IPS DF 6.9 (cell line): ENCODE results near the gene FASN.

Experiments used
- DNase-seq: peaks from one replicate; pipeline ENCODE4 v3.0.0-alpha.2; 2013; ENCODE audit warnings: low read depth, low spot score
- H3K27ac ChIP-seq: one replicate; pipeline ENCODE4 v1.5.1; 2013; ENCODE audit warnings: low read length, control low read depth
- H3K27me3 ChIP-seq: 2 replicates; pipeline ENCODE4 v1.6.1; 2013; ENCODE audit warnings: mild to moderate bottlenecking, low read length; ENCODE audit not compliant: control insufficient read depth, insufficient read depth
- H3K36me3 ChIP-seq: 2 replicates; pipeline ENCODE4 v1.6.1; 2013; ENCODE audit warnings: low read length; ENCODE audit not compliant: control insufficient read depth, insufficient read depth
- H3K4me1 ChIP-seq: 2 replicates; pipeline ENCODE4 v1.6.1; 2013; ENCODE audit warnings: low read length; ENCODE audit not compliant: control insufficient read depth, insufficient read depth
- H3K4me3 ChIP-seq: 2 replicates; pipeline ENCODE4 v1.5.1; 2013; ENCODE audit warnings: mild to moderate bottlenecking, low read length
- H3K9me3 ChIP-seq: 2 replicates; pipeline ENCODE4 v1.6.1; 2013; ENCODE audit warnings: low read length, inconsistent platforms; ENCODE audit not compliant: control insufficient read depth, insufficient read depth
- WGBS: extraction: QIAGEN DNeasy Blood & Tissue Kit; methylation state at CpG from one replicate; pipeline ENCODE4 v1.1.7; 2013; ENCODE audit warnings: mixed read lengths, missing lambda C conversion rate; ENCODE audit not compliant: insufficient read length, insufficient coverage; 5-methylcytosine and 5-hydroxymethylcytosine counted together

FASN gene

DNA sequence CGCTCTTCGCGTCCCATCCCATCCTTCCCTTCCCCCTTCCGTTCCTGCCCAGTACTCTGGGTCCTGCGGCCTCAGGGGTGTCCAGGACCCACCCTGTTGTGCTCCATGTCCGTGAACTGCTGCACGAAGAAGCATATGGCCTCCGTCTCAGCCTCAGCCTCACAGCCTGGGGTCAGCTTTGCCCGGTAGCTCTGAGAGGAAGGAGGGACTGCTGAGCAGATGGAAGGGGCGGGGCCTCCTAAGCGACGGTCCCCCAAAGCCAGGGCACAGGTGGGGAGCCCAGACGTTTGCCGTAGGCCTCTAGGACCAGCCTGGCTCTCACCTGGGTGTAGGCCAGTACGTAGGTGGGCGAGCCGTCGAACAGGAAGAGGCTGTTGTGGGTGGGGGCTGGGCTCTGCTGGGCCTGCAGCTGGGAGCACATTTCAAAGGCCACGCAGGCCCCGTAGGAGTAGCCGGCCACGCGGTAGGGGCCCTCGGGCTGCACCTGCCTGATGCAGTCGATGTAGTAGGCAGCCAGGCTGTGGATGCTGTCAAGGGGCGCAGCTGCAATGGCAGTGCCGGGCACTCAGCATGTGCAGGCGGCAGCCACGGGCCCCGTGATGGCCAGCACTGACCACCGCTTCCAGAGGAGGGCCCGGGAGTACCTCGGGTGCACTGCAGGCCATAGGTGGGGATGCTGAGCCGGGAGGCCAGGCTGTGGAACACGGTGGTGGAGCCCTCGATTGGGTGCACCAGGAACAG, 17.8 kb downstream of the FASN start:
- Histone ChIP-seq H3K4me1 (peaks cover 1% of the 10 kb centered on the region; the same call in 1 of the 2 replicates), H3K9me3 (no peaks in the 10 kb centered on the region), H3K27me3 (no peaks in the 10 kb centered on the region), H3K36me3 (peaks cover 68% of the 10 kb centered on the region), H3K4me3 (no peak overlapping the region), H3K27ac (no peak overlapping the region)
- no CpG with 5 or more reads among the region's 36 CpGs for WGBS
- DNase-seq: no peak

DNA sequence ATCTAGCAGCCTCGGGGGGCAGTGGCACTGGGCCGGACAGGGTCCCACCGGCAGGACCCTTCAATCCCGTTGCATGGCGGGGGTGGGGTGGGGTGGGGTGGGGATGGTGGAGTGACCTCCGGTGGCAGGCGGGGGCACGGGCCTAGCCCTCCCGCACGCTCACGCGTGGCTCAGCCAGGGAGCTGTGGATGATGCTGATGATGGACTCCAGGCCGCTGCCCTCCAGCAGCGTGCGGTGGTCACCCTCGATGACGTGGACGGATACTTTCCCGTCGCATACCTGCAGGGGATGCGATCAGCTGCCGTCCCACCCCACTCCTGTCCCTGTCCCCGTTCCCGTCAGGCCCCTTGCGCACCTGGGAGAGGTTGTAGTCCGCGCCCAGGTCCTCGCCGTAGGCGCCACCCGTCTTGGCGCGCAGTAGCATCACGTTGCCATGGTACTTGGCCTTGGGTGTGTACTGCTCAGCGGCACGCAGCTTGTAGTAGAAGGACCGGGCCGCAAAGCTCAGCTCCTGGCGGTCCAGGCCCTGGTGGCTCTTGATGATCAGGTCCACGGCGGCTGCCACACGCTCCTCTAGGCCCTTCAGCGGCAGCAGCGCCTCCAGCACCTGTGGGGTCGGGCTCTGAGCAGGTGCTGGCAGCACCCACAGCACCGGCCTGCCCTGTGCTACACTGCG, 18.9 kb downstream of the FASN start:
- peaks cover 1% of the 10 kb centered on the region; the same call in 1 of the 2 replicates for H3K4me1 ChIP-seq
- no CpG with 5 or more reads among the region's 47 CpGs for WGBS

DNA sequence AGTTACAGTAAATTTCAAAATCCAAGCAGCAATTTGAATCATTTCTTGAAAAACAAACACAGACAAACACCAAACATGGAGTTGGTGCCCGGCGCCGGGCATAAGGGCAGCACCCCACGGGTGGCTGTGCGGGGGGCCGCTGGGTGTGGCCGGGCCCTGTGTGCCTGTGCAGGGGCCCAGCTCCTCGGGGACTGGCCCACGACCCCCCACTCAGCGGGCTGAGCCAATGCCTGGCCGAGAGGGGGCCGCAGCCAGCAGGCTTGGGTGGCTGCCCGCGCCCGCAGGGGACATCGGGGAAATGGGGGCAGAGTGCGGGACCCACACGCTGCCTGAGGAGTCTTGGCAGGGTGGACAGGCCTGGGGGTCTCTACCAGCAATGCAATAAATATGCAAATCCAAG, 19.6 kb downstream of the FASN start:
- Histone ChIP-seq H3K36me3 (peaks cover 51% of the 10 kb centered on the region), H3K4me3 (no peak overlapping the region), H3K9me3 (no peaks in the 10 kb centered on the region), H3K4me1 (peaks cover 1% of the 10 kb centered on the region; the same call in 1 of the 2 replicates), H3K27ac (no peak overlapping the region), H3K27me3 (no peaks in the 10 kb centered on the region)
- no CpG with 5 or more reads among the region's 18 CpGs for WGBS
- no peak for DNase-seq

More for the DNA sequence above, 18.9 kb downstream of the FASN start:
- Histone ChIP-seq H3K4me3 (no peak overlapping the region), H3K27me3 (no peaks in the 10 kb centered on the region), H3K9me3 (no peaks in the 10 kb centered on the region), H3K36me3 (peaks cover 58% of the 10 kb centered on the region), H3K27ac (no peak overlapping the region)
- DNase-seq: no peak

DNA sequence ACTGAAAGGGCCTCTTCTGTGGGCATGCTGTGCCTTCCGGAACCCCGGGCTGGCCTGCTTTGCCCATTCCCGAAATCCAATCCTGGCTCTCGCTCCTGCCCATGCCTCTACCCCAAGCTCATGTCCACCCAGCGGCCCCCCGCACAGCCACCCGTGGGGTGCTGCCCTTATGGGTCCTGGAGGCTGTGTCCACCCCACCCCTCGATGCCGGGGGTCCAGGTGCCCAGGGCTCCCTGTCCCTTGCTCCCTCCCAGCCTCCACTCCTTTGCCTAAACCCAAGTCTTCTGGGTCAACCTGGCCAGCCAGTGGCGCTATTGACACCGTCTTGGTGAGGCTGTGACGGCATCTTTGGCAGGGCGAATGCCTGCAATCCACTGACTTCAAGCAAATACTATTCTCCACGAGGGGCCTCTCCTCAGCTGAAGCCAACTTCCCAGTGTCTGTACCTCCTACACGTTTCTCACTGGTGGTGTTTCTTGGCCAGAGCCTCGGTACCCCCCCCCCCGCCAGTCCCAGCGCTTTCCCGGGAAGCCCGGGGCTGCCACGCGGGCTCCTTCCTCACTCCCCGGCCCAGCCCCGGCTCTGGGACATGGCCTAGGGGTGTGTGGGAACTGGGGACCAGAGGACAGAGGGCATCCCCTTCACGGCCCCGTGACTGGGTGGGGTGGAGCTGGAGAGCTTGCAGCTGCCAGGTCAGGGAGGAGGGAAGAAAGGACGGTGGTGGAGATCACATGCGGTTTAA, 20.2 kb downstream of the FASN start:
- Histone ChIP-seq H3K4me1 (peaks cover 1% of the 10 kb centered on the region; the same call in 1 of the 2 replicates), H3K27ac (no peak overlapping the region), H3K36me3 (peaks cover 44% of the 10 kb centered on the region), H3K27me3 (no peaks in the 10 kb centered on the region), H3K9me3 (no peaks in the 10 kb centered on the region), H3K4me3 (no peak overlapping the region)
- no CpG with 5 or more reads among the region's 28 CpGs for WGBS
- no peak for DNase-seq

DNA sequence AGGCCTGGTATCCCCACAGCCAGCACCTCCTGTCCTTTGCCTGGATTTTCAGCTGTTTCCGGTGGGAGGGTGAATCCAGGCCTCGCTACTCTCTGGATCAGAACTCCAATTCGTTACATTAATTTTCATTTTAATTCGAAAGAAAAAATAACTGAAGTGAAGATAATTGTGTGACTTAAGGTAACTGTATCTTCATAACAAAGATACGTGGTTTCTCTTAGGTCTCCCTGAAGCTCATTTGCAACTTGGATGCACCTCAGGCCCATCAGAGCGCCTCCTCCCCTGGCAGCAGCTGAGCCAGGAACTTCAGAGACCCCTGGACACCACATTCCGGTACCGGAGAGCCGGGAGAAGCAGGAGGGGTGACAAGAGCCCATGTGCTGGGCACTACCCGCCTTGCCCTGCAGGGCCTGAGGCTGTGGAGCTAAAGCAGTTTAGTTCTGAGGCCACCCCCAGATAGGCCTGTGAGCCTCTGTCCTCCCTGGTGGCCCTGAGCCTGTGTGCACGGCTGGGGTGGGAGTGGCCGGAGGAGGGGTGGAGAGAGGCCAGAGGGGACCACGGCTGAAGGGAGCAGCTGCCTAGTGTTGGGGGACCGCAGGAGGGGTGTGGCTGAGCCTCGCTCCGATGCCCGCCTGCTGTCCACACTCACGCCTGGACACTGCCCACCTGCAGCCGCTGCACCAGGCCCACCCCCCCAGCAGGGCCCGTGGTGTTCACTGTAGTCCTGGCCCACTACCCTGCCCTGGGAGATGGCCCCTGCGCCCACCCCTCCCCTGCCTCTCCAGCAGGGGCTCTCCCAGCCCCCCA, 21.0 kb downstream of the FASN start:
- peaks cover 36% of the 10 kb centered on the region for H3K36me3 ChIP-seq
- H3K27me3 ChIP-seq: no peaks in the 10 kb centered on the region
- H3K4me1 ChIP-seq: peaks cover 1% of the 10 kb centered on the region; the same call in 1 of the 2 replicates
- no peaks in the 10 kb centered on the region for H3K9me3 ChIP-seq
- H3K4me3 ChIP-seq: no peak overlapping the region
- WGBS: no CpG with 5 or more reads among the region's 21 CpGs
- DNase-seq: no peak
- H3K27ac ChIP-seq: no peak overlapping the region

DNA sequence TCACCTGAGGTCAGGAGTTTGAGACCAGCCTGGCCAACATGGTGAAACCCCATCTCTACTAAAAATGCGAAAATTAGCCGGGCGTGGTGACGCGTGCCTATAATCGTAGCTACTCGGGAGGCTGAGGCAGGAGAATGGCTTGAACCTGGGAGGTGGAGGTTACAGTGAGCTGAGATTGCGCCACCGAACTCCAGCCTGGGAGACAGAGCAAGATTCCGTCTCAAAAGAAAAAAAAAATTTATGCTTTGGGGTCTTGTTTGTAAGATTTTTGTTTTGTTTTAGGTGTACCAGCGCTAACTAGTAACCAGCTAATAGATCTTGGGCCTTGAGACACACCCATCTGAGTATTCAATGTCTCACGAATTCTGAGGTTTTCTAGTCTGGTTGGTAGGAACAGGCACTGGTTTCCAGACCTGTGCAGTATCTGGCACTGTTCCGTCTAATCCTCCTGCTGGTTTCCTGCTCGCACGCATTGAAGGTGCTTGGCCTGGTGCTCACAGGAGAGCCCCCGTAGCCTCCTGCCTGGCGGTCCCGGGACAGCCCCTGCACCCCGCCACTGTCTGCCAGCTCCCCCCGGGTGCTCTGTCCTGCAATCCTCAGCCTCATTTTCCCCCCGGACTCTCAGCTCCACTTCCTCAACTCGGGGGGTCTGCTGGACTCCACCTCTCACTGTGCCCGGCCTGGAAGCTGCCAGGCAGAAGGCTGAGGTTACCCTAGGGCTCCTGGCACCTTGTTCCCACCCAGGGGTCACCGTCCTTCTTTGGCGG, 21.8 kb downstream of the FASN start:
- WGBS: no CpG with 5 or more reads among the region's 25 CpGs
- Histone ChIP-seq H3K36me3 (peaks cover 28% of the 10 kb centered on the region), H3K9me3 (no peaks in the 10 kb centered on the region), H3K27me3 (no peaks in the 10 kb centered on the region), H3K4me1 (peaks cover 1% of the 10 kb centered on the region; the same call in 1 of the 2 replicates), H3K4me3 (no peak overlapping the region), H3K27ac (no peak overlapping the region)
- no peak for DNase-seq

DNA sequence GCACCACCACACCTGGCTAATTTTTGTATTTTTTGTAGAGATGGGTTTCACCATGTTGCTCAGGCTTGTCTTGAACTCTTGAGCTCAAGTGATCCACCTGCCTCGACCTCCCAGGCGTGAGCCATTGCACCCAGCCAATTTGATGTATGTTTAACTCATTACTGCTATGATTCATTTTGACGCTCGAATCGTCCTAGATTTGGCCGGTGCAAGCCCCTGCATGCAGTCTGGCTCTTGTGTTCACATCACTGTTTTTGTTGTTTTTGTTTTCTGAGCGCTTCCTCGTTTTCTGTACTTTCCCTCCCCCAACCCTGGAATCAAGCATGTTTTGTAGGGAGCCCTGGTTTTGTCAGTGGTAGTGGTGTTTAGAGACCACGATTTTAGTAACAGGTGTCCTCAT, 24.6 kb downstream of the FASN start:
- no peak overlapping the region for H3K27ac ChIP-seq
- WGBS: no CpG with 5 or more reads among the region's 9 CpGs

DNA sequence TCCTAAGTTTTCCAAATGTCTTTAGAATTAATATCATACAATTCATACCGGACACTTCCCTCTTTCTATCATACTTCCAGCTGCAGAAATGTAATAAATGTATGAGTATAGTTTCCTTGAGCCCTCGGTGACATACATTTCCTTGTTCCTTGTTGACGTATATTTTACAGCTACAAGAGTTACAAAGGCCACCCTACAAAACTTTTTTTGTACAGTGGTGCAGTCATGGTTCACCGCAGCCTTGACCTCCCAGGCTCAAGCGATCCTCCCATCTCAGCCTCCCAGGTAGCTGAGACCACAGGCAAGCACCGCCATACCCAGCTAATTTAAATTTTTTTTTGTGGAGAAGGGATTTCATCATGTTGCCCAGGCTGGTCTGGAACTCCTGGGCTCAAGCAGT, 25.2 kb downstream of the FASN start:
- peaks cover 1% of the 10 kb centered on the region; the same call in 1 of the 2 replicates for H3K4me1 ChIP-seq
- WGBS: no CpG with 5 or more reads among the region's 6 CpGs
- no peak for DNase-seq
- no peak overlapping the region for H3K4me3 ChIP-seq
- H3K27ac ChIP-seq: no peak overlapping the region
- no peaks in the 10 kb centered on the region for H3K27me3 ChIP-seq
- no peaks in the 10 kb centered on the region for H3K9me3 ChIP-seq
- peaks cover 4% of the 10 kb centered on the region; the same call in 1 of the 2 replicates for H3K36me3 ChIP-seq

More for the DNA sequence above, 24.6 kb downstream of the FASN start:
- no peak for DNase-seq
- H3K9me3 ChIP-seq: no peaks in the 10 kb centered on the region
- no peaks in the 10 kb centered on the region for H3K27me3 ChIP-seq
- H3K4me1 ChIP-seq: peaks cover 1% of the 10 kb centered on the region; the same call in 1 of the 2 replicates
- H3K36me3 ChIP-seq: peaks cover 5% of the 10 kb centered on the region; the same call in 1 of the 2 replicates
- H3K4me3 ChIP-seq: no peak overlapping the region

DNA sequence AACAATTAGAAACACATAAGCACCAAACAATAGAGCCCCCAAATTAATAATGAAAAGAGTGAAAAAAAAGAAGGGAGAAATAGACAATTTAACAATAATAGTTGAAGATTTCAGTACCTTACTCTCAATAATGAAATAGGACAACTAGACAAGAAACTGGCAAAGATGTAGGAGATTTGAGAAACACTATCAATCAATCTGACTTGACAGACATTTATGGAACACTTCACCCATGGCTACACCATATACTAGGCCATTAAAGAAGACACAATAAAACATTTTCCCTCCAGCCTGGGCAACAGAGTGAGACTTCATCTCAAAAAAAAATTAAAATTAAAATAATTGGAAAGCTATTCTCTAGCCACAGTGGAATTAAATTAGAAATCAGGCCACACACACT, 27.4 kb downstream of the FASN start:
- H3K4me1 ChIP-seq: no peaks in the 10 kb centered on the region
- no peak overlapping the region for H3K27ac ChIP-seq
- H3K27me3 ChIP-seq: no peaks in the 10 kb centered on the region
- H3K36me3 ChIP-seq: no peaks in the 10 kb centered on the region
- H3K9me3 ChIP-seq: no peaks in the 10 kb centered on the region
- H3K4me3 ChIP-seq: no peak overlapping the region
- no peak for DNase-seq
